GM18526 (cell line): ENCODE results near the gene TFDP1.

Experiments
- POLR2A ChIP-seq: IDR thresholded peaks from 3 replicates; pipeline ENCODE4 v1.6.1; 2011; ENCODE audit not compliant: insufficient read length; ENCODE audit errors: extremely low read depth

TFDP1 gene

DNA sequence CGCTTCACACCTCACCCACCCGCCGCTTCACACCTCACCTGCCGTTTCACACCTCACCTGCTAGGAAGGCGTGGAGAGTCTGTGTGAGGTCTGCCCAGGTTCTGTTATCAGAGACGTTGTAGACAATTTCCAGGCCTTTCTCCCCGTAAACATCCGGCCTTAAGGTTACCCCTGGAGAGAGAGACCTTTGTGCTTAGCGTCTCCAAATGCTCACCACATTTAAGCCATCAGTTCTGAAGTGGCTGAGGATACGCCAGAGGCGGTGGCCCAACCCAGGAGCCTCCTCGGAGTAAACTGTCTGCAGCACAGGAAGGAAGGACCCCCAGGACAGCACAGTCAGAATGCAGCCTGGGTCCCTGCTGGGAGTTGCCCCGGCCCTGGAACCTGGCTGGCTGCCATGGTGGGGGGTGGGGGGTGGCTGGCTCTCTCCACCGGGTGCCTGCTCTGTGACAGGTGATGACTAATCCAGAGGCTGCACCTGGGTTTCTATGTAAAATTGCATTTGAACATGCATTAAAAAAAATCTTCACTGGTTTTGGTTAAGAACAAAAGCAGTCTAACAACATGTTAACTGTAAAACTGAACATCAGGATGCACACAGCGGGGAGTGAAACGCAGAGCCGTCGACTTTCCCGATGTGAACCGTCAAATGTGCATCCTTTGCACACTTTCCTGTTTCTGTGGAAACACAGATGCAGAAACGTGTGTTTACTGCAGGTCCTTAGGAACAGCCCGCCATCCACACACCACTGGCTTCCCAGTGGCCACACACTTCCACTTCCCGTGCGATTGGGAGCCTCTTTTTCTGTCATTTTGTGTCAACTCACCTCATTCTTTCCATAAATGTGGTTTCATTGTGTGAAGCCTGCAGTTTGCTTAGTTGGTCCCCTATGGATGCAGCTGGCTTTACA is 69.0 kb downstream of the TFDP1 start:
- no peak for TF ChIP-seq POLR2A

DNA sequence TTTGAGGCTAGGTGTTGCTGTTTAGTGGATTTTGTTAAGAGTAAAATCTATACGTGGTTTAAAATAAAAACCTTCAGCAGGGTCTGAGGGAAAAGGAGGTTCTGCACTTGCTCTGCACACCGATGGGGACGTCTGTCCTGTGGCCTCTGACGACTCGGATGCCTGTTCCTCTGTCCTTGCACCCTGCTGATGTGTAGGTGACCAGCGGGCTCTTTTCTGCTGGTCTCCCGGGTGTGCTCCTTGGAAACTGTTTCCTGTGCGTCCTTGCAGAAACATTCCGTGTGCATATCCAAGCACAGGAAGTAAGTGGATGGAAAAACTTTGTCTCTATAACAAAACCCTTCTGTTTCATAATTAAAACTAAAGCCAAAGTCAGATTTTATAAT is 69.6 kb downstream of the TFDP1 start:
- TF ChIP-seq POLR2A = no peak

DNA sequence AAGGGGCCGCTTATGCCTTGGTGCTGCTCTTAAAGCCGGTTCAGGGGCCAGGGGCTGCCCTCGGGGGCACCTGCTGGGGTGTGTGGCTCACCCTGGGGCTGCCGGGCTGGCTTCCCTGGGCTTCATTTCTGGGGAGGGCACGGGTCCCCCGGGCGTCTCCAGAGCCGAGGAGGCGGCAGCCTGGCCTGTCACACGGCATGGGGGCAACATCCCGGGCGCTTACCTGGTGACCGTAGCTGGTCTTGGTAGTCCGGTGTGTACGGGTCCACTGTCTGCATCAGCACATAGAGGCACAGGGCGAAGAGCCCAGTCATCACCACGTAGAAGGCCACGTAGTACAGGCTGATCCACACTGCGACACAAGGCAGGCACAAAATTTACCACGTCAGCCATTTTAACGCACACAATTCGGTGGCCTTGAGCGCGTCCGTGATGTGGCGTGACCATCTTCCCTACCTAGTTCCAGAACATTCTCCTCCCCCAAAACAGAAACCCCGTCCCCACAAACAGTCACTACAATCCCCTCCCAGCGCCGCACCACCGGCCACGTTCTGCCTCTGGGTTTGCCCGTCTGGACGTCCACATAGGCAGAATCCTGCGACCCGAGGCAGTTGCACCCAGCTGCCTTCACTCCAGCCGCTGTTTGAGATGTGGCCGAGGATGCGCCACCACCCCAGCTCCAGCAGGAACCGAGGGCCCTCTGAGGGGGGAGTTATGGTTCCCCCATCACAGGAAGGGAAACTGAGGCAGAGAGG is 70.2 kb downstream of the TFDP1 start:
- TF ChIP-seq POLR2A = no peak

DNA sequence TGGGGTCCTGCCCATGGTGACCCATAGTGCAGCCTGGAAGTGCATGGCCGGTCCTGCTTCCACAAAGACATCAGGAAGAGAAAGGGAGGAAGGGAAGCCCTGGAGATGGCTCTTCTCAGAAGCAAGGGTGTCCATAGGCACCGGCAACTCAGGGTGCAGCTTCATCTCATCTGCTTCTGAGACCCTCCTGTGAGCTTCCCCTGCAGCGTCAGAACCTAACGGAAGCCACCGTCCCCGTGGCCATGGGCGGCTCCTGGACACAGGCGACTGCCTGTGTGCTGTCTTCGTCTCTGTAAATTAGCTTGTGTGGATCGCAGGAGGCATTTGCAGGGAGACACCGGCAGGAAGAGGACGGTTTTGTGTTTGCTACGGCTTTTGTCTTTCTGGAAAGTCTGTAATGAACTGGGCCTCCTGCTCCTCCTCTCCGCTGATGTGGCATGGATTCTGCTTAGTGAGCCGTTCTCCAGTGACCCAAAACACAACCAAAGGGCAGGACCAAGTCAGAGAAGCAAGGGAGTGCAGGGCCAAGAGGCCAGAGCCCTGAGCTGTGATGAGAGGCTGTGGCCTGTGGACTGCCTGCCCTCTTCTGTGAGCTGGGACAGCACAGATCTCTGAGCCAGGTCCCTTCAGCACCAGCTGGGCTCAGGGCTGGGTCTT is 70.9 kb downstream of the TFDP1 start:
- TF ChIP-seq POLR2A = no peak

DNA sequence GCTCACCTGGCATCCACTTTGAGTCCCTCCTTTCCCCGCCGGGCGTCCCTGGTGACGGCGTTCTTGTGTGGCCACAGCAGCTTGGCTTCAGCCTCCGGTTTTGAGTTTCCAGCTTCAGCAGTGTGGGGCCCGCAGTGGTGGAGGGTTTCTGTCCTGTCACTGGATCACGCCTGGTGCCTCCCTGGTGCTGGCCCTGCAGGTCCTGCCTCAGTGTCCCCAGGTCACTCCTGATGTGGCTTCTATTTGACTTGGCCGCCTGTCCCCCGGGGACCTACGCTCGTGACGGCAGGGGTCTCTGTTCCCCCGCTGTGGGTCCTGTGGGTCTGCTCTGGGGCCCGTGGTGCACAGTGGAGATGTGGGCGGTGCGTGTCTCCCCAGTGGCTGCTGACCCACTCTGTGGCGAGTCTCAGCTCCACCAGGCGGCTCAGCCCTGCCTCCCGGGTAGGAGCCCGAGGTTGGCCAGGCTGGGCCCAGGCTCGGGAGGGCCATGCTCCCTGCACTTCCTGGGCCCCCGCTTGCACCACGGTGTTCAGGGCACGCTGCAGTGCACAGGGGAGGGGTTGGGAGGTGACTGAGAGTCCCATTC is 71.5 kb downstream of the TFDP1 start:
- TF ChIP-seq POLR2A = no peak

DNA sequence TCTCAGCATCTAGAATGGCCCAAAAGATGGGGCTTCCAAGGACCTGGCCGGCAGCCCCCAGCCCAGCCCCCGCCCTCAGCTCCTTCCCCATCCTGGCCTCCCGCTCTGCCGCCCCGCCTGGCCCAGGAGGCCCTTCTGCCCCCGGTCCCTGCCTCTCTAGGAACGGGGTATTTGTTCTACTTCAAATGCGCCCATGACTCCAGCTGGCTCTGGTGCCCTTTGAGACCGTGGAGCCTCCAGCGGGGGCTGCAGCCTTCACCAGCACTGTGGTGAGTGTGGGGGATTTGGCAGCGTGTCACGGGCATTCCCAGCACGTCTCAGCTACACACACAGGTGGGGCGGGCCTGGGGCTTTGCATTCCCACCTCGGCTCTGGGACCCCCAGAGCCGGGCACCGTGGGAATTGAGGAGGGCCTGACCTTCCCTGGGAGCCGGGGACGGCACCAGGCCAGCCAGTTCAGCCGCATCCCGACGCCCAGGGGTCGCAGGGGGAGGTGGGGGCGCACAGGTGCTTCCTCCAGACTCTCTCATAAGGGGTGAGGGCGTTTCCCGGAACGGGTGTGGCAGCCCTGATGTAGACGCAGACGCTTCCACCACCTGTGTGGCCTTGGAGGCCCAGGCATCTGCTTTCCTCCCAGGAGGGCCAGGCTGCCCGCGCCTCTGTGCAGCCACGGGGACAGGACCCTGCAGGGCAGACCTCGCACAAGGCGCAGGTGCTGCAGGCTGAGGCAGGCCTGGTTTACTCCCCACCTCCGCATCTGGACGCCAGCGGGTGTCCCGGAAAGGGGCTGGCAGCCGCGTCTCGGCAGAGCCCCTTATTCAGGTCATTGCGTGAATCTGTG is 72.5 kb downstream of the TFDP1 start:
- TF ChIP-seq POLR2A = no peak

DNA sequence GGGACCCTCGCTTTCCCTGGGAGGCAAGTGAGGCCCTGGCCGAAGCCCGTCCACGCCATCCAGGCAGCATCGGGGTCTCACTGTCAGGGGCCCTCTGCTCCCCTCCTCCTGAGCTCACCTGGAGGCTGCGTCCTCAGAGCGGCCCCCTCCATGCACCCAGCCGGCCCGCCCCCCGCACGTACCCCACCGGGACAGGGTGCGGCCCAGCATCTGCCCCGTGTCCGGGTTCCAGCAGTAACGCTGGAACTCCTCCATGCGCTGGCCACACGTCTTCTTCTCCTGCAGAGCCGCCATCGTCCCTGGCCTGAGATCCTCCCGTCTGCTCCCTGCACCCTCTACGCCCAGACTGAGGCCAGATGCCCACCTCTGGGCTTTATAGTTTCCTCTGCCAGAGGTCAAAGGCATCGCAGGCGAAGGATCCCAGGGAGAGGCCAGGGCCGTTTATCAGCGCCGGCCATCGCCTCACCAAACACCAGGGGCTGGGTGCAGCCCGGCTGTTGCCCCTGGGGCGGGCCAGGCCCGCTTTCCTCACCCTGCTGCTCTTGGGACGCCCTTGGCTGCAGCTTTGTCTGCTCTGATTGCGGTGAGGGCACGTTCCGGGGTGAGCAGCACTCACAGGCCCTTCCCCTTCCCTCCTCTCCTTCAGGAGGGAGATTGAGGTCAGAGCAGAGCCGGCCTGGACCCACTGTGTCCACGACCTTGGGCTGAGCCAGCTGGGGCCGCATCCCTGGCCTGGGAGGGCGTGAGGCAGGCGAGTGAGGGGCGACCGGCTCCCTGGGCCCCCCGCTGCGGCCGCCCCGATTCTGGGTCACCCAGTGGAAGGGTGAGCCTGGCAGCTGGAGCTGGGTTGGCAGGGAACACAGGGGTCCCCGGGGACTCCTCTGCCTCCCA is 73.5 kb downstream of the TFDP1 start, which contains the start of gene ATP4B:
ATP4B (minus strand) TSS at position 348 of the 891 bp plus-strand sequence; CDS start at position 294, 54 bp downstream.
- TF ChIP-seq POLR2A = no peak

DNA sequence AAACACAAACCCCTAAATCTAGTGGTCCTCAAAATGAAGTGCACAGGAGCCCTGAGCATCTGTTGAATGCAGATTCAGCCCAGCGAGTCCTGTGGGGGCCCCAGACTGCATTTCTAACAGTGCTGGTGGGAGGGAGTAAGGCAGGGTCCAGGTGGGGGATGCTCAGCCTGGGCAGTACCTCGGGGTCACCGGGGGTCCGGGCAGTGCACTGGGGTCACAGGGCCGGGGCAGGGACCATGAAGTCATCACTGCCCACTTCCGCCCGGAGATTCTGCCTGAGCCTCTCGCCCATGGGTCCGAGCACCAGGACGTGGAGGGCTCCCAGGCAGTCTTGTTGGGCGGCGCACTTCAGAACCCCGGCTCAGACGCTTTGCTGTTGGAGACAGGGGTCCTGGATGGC is 74.3 kb downstream of the TFDP1 start:
- TF ChIP-seq POLR2A = no peak

DNA sequence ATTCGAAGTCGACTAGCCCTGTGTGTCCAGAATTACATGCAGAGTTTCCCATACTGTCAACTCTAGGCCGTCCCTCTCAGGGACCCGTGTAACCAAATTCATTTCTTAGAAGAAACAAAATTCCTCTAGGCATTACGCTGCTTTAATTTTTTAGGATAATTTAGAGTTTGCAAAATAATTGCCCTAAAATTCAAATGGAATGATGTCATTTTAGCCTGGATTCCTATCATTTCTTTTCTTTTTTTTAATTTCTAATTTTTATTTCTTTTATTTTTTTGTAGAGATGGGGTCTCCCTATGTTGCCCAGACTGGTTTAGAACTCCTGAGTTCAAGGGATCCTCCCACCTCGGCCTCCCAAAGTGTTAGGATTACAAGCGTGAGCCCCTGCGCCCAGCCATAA is 74.8 kb downstream of the TFDP1 start:
- no peak for TF ChIP-seq POLR2A

DNA sequence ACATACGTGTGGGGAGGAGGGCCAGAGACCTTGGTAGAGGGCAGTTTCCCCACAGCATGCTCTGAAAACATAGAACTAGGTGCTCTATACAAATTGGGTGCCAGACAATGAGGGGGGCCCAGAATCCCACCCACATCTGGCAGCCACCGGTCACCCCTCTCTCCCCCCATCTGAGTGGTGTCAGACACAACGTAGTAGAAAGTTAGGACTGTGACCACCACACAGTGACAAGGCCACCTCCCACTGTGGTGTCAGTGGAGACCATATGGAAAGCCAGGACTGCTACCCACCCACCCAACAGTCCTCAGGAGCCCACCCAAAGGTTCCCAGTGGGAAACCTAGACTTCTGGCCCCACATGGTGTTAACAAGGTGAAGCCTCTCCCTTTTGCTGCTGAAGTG is 75.5 kb downstream of the TFDP1 start:
- TF ChIP-seq POLR2A = no peak

DNA sequence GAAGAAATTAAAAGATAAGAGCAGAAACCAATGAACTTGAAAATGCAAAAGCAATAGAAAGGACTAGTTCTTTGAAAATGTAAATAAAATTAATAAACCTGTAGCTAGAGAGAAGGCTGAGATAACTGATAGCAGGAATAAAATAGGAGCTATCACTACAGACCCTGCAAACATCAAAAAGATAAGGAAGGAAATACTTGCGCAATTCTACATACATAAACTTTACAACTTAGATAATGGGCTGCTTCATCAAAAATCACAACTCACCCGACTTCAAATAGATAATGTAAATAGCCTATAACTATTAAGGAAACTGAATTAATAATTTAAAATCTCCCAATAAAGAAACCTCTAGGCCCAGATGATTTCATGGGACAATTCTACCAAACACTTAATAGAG is 77.0 kb downstream of the TFDP1 start:
- TF ChIP-seq POLR2A = no peak

DNA sequence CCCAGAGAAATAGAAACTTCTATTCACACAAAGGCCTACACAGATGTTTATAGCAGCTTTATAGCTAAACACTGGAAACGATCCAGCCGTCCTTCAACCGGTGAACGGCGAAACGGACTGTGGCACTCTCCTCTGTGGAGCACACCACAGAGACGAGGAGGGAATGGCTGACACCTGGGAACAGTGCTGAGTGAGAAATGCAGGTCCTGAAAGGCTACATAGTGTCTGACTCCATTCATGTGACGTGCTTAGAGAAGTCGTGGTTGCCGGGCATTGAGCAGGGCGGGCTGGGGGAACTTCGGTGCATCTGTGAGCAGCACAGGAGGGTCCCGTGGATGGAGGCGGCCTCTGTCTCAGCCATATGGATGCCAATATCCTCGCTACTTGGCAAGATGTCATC is 79.4 kb downstream of the TFDP1 start:
- TF ChIP-seq POLR2A = no peak

DNA sequence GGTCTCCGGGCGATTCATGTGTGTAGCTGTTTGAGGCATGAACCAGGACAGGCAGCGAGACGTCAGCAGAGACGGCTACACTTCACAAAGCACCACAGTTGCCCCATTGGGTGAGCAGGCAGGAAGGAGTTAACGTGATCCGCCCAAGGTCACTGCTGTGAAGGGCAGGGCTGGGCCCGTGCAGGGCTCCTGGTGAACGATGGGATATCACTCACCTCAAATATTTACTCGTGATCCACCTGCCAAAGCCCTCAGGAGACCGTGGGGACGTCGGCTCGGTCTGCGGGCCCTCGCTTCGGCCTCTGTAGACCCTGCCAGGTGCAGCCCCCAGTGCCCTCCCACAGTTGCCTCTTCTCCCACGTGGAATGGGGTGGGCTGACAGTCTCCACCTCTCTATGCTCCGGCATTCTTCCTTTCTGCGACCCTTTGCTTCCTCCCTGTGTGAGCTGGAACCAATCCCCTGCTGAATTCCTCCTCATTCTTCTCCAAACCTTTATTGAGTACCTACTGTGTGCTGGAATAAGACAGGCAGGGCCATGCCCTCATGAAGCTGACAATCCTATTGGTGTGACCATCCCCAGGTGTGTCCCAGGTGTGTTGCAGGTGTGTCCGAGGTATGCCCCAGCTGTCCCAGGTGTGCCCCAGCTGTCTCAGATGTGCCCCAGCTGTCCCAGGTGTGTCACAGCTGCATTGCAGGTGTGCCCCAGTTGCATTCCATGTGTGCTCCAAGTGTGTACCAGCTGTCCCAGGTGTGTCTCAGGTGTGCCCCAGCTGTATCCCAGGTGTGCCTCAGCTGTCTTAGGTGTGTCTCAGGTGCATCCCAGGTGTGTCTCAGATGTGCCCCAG is 80.4 kb downstream of the TFDP1 start:
- no peak for TF ChIP-seq POLR2A
